Measurements from ENCODE around the gene PHF21A.

DNA sequence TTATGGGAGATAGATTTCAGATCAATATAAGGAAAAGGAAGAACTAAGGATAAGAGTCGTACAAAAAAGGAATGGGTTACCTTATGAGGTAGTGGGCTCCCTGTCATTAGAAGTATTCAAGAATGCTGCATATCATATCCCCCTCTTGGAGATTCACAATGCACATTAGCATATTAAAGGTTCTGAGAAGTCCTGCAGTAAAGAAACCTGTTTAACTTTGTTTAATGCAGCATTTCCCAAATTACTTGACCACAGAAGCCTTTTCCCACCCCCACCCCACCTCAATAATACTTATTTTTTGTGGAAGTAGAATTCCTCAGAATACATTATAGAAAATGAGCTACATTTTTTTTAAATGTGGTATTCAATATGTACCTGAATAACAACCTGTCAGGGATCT is 30.9 kb downstream of the PHF21A start:
- TF ChIP-seq, protein P1, sequence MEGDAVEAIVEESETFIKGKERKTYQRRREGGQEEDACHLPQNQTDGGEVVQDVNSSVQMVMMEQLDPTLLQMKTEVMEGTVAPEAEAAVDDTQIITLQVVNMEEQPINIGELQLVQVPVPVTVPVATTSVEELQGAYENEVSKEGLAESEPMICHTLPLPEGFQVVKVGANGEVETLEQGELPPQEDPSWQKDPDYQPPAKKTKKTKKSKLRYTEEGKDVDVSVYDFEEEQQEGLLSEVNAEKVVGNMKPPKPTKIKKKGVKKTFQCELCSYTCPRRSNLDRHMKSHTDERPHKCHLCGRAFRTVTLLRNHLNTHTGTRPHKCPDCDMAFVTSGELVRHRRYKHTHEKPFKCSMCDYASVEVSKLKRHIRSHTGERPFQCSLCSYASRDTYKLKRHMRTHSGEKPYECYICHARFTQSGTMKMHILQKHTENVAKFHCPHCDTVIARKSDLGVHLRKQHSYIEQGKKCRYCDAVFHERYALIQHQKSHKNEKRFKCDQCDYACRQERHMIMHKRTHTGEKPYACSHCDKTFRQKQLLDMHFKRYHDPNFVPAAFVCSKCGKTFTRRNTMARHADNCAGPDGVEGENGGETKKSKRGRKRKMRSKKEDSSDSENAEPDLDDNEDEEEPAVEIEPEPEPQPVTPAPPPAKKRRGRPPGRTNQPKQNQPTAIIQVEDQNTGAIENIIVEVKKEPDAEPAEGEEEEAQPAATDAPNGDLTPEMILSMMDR (IDR thresholded peaks at IDR 0.05; ENCODE audit: borderline replicate concordance, extremely low read depth, low read length, poor library complexity, severe bottlenecking): no peak
- no peak for TF ChIP-seq EZH2 (IDR thresholded peaks at IDR 0.05; ENCODE audit: borderline replicate concordance, low read depth, low read length, severe bottlenecking)

Measured in DND-41 (cell line).